NB4 (cell line): ENCODE data around the gene FAM222A.

Source experiments
- CTCF ChIP-seq: IDR thresholded peaks from one replicate; pipeline ENCODE4 v1.5.1; 2012; ENCODE audit warnings: low read depth, low read length
- MYC ChIP-seq: IDR thresholded peaks from 2 replicates; pipeline ENCODE4 v1.6.1; 2011; ENCODE audit warnings: low read depth, low read length
- POLR2A ChIP-seq: IDR thresholded peaks from 2 replicates; pipeline ENCODE4 v1.6.1; 2011; ENCODE audit warnings: mild to moderate bottlenecking; ENCODE audit not compliant: insufficient read length; ENCODE audit errors: extremely low read depth
- TF ChIP-seq, protein P1 (sequence below): IDR thresholded peaks from 2 replicates; pipeline ENCODE4 v1.6.1; 2011; ENCODE audit warnings: low read depth, low read length

DNA sequence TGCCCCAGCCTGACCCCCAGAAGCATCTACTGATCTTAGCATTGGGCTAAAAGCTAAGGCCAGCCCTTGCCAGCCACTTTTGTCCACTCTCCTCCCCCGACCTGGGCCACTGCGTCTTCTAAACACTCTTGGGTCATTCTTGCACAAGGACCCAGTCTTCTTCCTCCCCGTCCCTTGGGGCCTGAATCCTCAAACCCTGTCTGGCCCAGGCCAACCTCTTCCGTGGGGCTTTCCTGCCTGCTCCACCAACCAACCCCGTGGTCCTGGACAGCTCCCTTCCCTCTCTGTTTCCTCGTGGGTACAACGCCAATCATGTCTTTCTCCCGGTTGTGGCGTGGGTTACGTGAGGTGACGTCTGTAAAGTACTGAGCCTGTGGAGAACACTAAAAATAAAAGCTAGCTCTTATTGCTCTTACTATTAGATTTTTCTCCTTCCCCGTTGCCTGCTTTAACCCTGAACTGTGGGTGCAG lies 21.5 kb downstream of the FAM222A start:
- no peak for TF ChIP-seq CTCF
- no peak for TF ChIP-seq POLR2A
- TF ChIP-seq, protein P1, sequence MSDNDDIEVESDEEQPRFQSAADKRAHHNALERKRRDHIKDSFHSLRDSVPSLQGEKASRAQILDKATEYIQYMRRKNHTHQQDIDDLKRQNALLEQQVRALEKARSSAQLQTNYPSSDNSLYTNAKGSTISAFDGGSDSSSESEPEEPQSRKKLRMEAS: no peak
- no peak for TF ChIP-seq MYC
